ENCODE data around the gene PRICKLE2. TPM values are rescaled to one million over a fixed set of nuclear protein-coding genes. Genes with fewer than 3 reads are reported as not detected.

The PRICKLE2 gene
- 50.8 and 62.4 TPM in 2 replicates for total RNA-seq

GRCh38 chr3:64224826-64225610, at the start of gene PRICKLE2:
Gene PRICKLE2 (minus strand): TSS chr3:64225466. CDS start chr3:64198927, 26,539 bp downstream.

Small RNA genes lying within 50 kb of the gene (small RNA-seq; reads per million reads assigned to genes)
- 0.23 reads per million for gene RF00012

Other genes starting within 250 kb of the PRICKLE2 start
- 70.7 and 80.8 TPM in 2 replicates for gene PSMD6, start 202.0 kb downstream of the PRICKLE2 start, total RNA-seq

All from placental epithelial cell (primary cell).